Measurements from ENCODE around the gene KIF4A. TPM values are rescaled to one million over a fixed set of nuclear protein-coding genes. Genes with fewer than 3 reads are reported as not detected.

The KIF4A gene
- total and polyA plus RNA-seq, 4 donors, result 0.33 to 2.4 (median 0.64) TPM

- peaks cover 0 to 7% (median 0%) of the 10 kb centered on the region in 4 donors for H3K9me3 ChIP-seq (ENCODE audit: control insufficient read depth in 4 of 4, insufficient read depth in 3 of 4, low read length in 3 of 4)
Measured at GRCh38 chrX:70445951-70446350, 156.0 kb downstream of the KIF4A start.

DNA sequence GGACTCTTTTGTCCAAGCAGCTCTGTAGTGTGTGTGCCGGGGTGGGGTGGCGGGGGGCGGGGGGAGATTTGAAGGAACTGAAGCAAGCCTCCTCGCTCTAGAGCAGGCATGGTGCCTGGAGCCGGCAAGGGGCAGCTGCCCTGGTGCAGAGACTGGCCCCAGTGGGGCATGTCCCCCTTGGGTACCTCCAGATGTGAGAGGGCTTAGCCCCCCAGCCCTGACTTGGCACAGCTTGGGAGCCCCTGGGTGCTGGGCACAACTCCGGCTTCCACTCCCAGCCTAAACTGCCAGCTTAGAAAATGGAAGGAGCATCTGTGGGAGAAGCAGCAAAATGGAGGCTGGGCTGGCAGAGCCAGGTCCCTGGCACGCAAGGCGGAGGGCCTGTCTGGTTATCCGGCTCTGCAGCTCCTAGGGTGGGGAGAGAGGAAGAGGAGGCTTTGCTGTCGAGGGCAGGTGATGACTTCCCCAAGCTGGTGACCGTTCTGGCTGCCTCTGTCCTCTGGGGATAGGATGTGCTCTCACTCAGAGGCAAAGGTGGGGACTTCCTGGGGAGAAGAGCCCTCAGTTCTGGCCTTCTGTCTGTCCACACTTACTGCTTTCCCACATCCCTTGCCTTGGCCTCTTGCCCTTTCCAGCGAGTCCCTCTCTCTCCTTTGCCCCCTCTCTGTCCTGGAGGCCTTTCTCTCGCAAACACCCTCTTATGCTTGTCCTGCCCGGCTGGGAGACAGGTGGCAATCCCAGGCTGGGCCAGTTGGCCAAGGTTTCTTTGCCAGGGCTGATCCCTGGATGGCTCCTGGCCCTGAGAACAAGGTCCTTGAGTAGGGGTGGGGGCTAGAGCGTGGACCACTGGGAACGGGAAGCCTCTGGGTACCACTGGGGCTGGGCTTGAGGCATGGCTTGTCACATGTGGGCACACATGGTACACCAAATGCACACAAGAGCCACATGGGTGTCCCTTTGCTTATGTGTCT, 156.8 kb downstream of the KIF4A start:
- peaks cover 9 to 30% (median 11%) of the 10 kb centered on the region in 3 donors for H3K27me3 ChIP-seq (ENCODE audit: control insufficient read depth in 3 of 3, insufficient read depth in 3 of 3, low read length in 2 of 3)
- no peak overlapping the region for H3K27ac ChIP-seq (ENCODE audit: low read depth in 1 of 2, low read length in 1 of 2)
- no peak overlapping the region for H3K9ac ChIP-seq (ENCODE audit: insufficient read depth in 1 of 2, low read length in 2 of 2)
- no peak overlapping the region for H3K4me3 ChIP-seq
- no peak for TF ChIP-seq CTCF (IDR thresholded peaks at IDR 0.05; ENCODE audit: control extremely low read depth, extremely low read depth)
- H3K4me1 ChIP-seq (ENCODE audit: control insufficient read depth in 5 of 5, insufficient read depth in 5 of 5, low read length in 5 of 5), result peaks cover 0 to 3% (median 0%) of the 10 kb centered on the region in 5 donors
- WGBS, 2 donors, result 70 to 89% methylated on average over 11 to 16 of the region's 16 CpGs
- peaks cover 0 to 7% (median 0%) of the 10 kb centered on the region in 4 donors for H3K9me3 ChIP-seq (ENCODE audit: control insufficient read depth in 4 of 4, insufficient read depth in 3 of 4, low read length in 3 of 4)
- DNase-seq, result no peak
- no peak for ATAC-seq (ENCODE audit: insufficient read depth, low FRiP score)
- H3K36me3 ChIP-seq (ENCODE audit: control insufficient read depth in 4 of 4, insufficient read depth in 4 of 4, low read length in 4 of 4), result no peaks in the 10 kb centered on the region

More at GRCh38 chrX:70445951-70446350, 156.0 kb downstream of the KIF4A start:
- Histone ChIP-seq H3K36me3 (ENCODE audit: control insufficient read depth in 4 of 4, insufficient read depth in 4 of 4, low read length in 4 of 4) (no peaks in the 10 kb centered on the region), H3K27ac (ENCODE audit: low read depth in 1 of 2, low read length in 1 of 2) (no peak overlapping the region), H3K9ac (ENCODE audit: insufficient read depth in 1 of 2, low read length in 2 of 2) (no peak overlapping the region), H3K4me1 (ENCODE audit: control insufficient read depth in 5 of 5, insufficient read depth in 5 of 5, low read length in 5 of 5) (peaks cover 0 to 3% (median 0%) of the 10 kb centered on the region in 5 donors), H3K27me3 (ENCODE audit: control insufficient read depth in 3 of 3, insufficient read depth in 3 of 3, low read length in 2 of 3) (peaks cover 9 to 30% (median 11%) of the 10 kb centered on the region in 3 donors), H3K4me3 (no peak overlapping the region)
- WGBS, 2 donors, result 72 to 83% methylated on average over 7 to 9 of the region's 9 CpGs
- no peak for ATAC-seq (ENCODE audit: insufficient read depth, low FRiP score)
- no peak for DNase-seq
- no peak for TF ChIP-seq CTCF (IDR thresholded peaks at IDR 0.05; ENCODE audit: control extremely low read depth, extremely low read depth)

DNA sequence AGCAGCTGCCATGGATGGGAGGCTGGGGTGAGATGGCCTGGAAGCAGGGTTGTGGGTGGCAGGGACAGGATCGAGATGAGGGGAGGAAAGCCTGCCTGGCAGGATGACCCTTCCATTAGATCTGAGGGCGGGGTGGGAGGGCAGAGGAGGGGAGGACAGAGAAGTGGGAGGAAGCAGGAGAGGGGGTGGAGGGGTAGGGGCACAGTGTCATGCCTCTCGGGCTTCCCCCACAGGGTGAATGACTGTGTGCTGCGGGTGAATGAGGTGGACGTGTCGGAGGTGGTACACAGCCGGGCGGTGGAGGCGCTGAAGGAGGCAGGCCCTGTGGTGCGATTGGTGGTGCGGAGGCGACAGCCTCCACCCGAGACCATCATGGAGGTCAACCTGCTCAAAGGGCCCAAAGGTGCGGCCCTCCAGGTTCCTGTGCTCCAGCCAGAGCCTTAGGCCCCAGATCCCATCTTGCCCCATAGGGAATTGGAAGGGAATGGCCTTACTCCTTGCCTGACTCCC, 159.6 kb downstream of the KIF4A start:
- 89 to 100% methylated on average over 3 to 14 of the region's 14 CpGs for WGBS, 2 donors
- TF ChIP-seq CTCF (IDR thresholded peaks at IDR 0.05; ENCODE audit: control extremely low read depth, extremely low read depth), result no peak
- Histone ChIP-seq H3K27me3 (ENCODE audit: control insufficient read depth in 3 of 3, insufficient read depth in 3 of 3, low read length in 2 of 3) (peaks cover 4 to 12% (median 9%) of the 10 kb centered on the region in 3 donors), H3K4me1 (ENCODE audit: control insufficient read depth in 5 of 5, insufficient read depth in 5 of 5, low read length in 5 of 5) (peaks cover 0 to 5% (median 0%) of the 10 kb centered on the region in 5 donors), H3K36me3 (ENCODE audit: control insufficient read depth in 4 of 4, insufficient read depth in 4 of 4, low read length in 4 of 4) (no peaks in the 10 kb centered on the region), H3K9me3 (ENCODE audit: control insufficient read depth in 4 of 4, insufficient read depth in 3 of 4, low read length in 3 of 4) (peaks cover 0 to 4% (median 0%) of the 10 kb centered on the region in 4 donors), H3K9ac (ENCODE audit: insufficient read depth in 1 of 2, low read length in 2 of 2) (no peak overlapping the region), H3K4me3 (no peak overlapping the region), H3K27ac (ENCODE audit: low read depth in 1 of 2, low read length in 1 of 2) (no peak overlapping the region)
- DNase-seq (no peak), ATAC-seq (ENCODE audit: insufficient read depth, low FRiP score) (no peak)

All from lung (tissue), 12 donors.